SW 1271 (cell line): ENCODE measurements around the gene SUPT6H.

Experiments
- DNase-seq, 2 experiments: peaks; one replicate each; lab custom pipeline; 2025; lab: John Stamatoyannopoulos, UW

The SUPT6H gene

DNA sequence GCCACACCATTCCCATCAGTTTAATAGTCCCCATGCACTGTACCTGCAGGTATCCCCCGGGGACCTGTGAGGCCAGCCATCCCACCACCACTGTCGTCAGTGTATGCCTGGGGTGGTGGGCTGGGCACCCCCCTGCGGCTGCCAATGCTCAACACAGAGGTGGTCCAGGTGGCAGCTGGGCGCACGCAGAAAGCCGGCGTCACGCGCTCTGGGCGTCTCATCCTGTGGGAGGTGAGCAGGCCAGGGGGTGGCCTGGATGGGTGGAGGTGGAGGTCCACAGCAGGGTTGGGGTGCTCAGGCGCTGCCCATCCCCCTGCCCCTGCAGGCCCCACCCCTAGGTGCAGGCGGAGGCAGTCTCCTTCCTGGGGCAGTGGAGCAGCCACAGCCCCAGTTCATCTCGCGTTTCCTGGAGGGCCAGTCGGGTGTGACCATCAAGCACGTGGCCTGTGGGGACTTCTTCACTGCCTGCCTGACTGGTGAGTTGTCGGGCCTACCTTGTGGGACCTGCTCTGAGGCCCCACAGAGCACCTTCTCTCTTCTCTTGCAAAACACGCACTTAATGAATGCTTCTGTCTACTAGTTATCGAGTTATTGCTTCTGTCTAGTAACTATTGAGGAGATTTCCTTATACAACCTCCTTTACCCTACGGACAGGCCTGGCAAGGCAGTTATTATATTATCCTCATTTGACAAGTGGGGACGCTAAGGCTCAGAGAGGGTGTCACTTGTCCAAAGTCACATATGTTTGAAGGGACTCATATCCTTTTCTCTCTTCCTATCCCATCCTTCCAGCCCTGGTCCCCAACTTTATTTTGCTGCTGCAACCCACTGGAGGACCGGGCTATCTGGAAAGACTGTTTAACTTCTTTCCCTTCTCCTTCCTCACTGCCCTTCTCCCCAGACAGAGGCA, 76.0 kb downstream of the SUPT6H start:
- no peak for DNase-seq

DNA sequence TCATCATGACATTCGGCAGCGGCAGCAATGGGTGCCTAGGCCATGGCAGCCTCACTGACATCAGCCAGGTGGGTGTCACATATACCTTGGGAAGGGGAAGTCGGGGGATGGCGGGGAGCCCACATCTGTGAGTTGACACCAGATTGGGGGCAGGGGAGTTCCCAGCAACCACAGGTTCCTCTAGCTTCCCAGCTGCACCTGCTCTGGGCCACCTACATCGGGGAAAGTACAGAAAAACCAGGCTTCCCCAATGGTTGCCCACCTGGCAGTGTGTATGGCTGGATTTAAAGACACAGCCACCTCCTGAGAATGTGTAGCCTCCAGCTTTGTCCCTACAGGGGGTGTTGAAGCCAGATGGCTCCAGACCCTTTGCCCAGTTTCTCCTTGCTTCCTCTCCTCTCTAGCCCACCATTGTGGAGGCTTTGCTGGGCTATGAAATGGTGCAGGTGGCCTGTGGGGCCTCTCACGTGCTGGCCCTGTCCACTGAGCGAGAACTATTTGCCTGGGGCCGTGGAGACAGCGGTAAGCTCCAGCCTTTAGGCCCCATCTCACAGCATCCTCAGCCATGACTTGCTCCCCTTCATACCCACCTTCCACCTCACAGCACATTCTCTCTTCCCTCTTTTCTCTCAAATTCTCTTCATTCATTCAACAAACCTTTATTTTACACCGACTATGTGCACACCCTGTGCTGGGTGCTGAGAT, 76.8 kb downstream of the SUPT6H start:
- no peak for DNase-seq

DNA sequence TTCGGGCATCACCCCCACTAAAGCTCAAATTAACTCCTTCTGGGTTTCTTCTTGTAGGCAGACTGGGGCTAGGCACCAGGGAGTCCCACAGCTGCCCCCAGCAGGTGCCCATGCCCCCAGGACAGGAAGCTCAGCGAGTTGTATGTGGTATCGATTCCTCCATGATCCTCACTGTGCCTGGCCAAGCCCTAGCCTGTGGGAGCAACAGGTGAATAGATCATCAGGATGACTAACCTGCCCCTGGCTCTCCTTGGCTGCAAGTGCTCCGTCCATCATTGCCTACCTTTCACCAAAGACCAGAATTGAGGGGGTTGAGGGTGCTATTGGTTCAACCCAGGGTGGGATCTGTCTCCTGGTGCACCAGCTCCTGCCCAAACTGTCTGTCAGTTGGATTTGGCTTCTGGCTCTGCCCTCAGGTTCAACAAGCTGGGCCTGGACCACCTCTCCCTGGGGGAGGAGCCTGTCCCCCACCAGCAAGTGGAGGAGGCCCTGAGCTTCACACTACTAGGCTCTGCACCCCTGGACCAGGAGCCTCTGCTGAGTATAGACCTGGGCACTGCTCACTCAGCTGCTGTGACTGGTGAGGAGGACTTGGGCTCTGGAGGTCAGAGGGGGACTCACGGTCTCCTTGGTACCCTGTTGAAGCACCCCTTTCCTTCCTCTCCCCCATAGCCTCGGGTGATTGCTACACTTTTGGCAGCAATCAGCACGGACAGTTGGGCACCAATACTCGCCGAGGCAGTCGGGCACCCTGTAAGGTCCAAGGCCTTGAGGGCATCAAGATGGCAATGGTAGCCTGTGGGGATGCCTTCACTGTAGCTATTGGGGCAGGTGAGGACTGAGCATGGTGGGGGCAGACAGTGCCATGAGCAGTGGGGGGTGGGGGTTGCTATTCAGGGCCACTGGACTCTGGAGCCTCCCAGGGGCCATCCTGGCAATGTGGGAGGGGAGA, 78.7 kb downstream of the SUPT6H start:
- DNase-seq = no peak

DNA sequence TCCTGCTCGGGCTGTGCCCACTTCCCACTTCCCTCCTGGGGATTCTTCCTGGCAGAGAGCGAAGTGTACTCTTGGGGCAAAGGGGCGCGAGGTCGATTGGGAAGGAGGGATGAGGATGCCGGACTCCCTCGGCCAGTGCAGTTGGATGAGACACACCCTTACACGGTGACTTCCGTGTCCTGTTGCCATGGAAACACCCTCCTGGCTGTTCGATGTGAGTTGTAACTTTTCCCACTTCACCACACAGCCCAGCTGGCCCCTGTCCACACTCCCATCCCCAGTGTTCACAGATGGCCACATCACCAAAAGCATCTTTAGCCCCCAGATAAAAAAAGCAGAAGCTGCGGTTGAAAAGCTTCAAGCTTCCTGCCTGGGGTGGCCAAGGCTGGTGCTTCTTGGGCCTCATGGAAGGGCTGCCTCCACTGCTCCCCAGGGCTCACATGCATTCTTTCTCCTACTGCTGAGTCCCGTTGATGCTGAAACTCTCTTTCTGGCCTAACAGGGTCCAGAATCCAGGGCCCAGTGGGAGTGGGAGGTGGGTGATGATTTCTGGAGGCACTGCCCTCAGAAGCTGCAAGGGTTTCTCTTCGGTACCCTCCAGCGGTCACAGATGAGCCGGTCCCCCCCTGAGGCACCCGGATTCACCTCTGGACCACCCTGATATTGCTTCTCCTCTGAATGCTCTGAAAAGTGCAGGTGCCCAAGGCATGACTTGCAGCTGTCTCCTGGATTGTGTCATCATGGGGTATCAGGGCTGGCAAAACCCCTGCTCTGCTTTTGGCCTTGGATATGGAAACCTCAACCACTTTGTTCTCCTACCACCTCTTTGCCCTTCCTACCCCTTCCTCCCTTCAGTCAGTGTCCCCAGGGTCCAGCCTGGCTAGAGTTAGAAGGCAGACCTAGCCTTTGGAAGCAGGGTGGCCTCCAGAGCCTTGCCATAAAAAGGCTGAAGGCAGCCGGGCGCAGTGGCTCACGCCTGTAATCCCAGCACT, 79.6 kb downstream of the SUPT6H start:
- no peak for DNase-seq

GRCh38 chr17:28743243-28744103, 81.5 kb downstream of the SUPT6H start, which contains the start of gene TRAF4:
TRAF4 (plus strand) TSS chr17:28744011; CDS start chr17:28744113, 102 bp downstream.
- DNase-seq = peak; percentile 77 to 86

GRCh38 chr17:28744104-28744971, 82.3 kb downstream of the SUPT6H start:
- DNase-seq = peak in 1 of 2 experiments; percentile 55

DNA sequence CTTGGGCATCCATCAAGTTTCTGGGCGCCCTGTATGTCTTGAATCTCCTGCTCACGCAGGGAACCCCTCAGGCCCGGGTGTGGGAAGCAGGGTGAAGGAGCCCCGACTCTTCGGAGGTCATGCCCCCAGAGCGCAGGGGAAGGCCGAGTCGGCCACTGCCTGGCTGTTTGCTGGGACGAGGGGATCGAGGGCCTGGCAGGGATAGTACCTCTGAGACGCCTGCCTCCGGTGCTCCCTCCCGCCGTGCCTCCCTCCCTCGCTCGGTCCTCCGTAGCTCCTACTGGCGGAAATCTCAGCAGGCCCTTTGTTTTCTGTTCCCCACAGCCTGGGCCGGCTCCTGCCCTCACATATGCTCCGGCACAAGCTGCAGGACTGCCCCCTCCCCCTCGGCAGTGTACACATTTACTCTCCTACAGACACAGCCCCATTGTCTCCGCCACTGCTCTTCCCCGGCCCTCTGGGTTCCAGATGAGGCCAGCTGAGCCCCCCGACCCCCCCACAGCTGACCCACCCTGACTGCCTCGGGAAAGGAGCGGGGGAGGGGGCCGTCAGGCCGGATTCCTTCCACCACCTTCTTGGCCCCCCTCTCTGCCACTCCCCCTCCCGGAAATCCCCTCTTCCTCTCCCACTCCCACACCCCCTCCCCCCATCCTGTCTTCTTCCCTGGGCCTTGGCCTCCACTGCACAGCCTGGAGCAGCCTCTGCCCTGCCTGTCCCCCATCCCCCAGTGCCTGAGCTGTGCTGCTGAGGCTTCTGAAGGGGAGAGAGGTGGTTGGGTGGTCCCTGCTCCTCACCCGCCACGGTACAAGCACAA, 83.2 kb downstream of the SUPT6H start:
- DNase-seq = no peak

- DNase-seq = no peak
Observed at GRCh38 chr17:28745786-28746411, 83.9 kb downstream of the SUPT6H start.

DNA sequence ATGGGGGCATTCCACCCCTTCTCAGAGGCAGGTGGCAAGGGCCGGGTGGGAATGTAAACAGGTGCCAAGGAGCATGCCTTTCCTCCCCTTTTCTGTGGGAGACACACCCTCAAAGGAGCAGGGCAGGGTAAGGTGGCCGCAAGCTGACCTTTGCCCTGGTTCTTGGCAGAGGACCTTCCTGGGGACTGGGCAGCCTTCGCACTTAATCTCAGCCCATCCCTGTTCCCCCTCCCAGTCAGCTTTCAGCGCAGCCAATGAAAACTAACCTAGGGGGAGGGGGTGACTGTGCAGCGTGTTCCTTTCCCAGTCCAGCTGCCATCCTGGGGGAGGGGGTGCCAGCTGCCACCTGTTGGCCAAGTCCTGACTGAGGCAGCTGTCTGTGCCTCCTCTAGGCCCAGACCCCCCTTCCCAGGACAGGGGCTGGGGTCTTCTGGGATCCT, 84.6 kb downstream of the SUPT6H start:
- DNase-seq = no peak

GRCh38 chr17:28747051-28747691, 85.2 kb downstream of the SUPT6H start:
- DNase-seq = no peak

DNA sequence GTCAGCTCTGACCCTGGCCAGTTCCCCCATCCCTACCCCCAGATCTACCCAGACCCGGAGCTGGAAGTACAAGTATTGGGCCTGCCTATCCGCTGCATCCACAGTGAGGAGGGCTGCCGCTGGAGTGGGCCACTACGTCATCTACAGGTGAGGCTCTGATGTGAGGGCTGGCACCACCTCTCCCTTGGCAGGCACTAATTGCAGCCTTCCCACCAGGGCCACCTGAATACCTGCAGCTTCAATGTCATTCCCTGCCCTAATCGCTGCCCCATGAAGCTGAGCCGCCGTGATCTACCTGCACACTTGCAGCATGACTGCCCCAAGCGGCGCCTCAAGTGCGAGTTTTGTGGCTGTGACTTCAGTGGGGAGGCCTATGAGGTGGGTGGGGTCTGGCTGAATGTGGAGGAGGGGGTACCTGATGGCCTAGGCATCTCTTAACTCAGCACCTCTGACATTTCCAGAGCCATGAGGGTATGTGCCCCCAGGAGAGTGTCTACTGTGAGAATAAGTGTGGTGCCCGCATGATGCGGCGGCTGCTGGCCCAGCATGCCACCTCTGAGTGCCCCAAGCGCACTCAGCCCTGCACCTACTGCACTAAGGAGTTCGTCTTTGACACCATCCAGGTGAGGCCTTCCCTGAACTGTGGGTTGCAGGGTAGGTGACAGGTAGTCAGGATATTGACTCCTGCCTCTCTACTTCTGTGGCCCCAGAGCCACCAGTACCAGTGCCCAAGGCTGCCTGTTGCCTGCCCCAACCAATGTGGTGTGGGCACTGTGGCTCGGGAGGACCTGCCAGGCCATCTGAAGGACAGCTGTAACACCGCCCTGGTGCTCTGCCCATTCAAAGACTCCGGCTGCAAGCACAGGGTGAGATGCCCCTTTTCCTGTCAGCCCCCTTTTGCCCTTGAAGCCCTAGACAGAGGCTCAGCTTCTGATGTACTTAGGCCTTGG, 86.1 kb downstream of the SUPT6H start:
- DNase-seq = no peak

DNA sequence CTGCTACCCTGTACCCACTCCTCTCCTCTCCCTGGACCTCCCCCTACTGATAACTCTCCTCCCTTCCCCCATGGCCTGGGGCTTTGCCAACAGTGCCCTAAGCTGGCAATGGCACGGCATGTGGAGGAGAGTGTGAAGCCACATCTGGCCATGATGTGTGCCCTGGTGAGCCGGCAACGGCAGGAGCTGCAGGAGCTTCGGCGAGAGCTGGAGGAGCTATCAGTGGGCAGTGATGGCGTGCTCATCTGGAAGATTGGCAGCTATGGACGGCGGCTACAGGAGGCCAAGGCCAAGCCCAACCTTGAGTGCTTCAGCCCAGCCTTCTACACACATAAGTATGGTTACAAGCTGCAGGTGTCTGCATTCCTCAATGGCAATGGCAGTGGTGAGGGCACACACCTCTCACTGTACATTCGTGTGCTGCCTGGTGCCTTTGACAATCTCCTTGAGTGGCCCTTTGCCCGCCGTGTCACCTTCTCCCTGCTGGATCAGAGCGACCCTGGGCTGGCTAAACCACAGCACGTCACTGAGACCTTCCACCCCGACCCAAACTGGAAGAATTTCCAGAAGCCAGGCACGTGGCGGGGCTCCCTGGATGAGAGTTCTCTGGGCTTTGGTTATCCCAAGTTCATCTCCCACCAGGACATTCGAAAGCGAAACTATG, 87.0 kb downstream of the SUPT6H start:
- no peak for DNase-seq

DNA sequence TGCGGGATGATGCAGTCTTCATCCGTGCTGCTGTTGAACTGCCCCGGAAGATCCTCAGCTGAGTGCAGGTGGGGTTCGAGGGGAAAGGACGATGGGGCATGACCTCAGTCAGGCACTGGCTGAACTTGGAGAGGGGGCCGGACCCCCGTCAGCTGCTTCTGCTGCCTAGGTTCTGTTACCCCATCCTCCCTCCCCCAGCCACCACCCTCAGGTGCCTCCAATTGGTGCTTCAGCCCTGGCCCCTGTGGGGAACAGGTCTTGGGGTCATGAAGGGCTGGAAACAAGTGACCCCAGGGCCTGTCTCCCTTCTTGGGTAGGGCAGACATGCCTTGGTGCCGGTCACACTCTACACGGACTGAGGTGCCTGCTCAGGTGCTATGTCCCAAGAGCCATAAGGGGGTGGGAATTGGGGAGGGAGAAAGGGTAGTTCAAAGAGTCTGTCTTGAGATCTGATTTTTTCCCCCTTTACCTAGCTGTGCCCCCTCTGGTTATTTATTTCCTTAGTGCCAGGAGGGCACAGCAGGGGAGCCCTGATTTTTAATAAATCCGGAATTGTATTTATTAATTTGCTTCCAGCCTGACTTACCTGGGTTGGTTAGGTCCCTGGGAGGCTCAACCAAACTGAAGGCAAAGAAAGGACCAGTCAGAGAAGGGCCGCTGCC, 87.6 kb downstream of the SUPT6H start:
- DNase-seq = no peak
